Activated CD8-positive, alpha-beta memory T cell treated with anti-CD3 and anti-CD28 coated beads, Interleukin-2, amount 10 ng/mL, durations not matched to agents 7 days and 5 days (primary cell): ENCODE data around the gene RAI14. TPM values are rescaled to one million over a fixed set of nuclear protein-coding genes. Genes with fewer than 3 reads are reported as not detected.
"Not testable (repeated sequence)": the region's sequence is repeated elsewhere in the genome, so short reads cannot be mapped to it uniquely, and the experiment has no call there.

Experiments used
- ATAC-seq: fragments of 150-1000 bp; cut with Tn5 transposase; one replicate; pipeline ENCODE4 v1.10.0; 2021; ENCODE audit warnings: moderate library complexity
- CTCF ChIA-PET: fragments of 350-600 bp; sonication (Branson Sonifier 250); formaldehyde crosslinking; loops from one replicate; lab custom pipeline; 2021; ENCODE audit warnings: antibody characterized with exemption; lab: Charles Lee
- DNase-seq: peaks from one replicate; pipeline ENCODE4 v3.0.0-alpha.2; 2020
- H3K27ac Mint-ChIP-seq: one replicate; pipeline ENCODE4 v1.8.0; 2021; ENCODE audit warnings: mild to moderate bottlenecking, mixed read lengths
- H3K27me3 Mint-ChIP-seq: one replicate; pipeline ENCODE4 v1.8.0; 2021; ENCODE audit warnings: mixed read lengths
- H3K36me3 Mint-ChIP-seq: one replicate; pipeline ENCODE4 v1.8.0; 2021; ENCODE audit warnings: mild to moderate bottlenecking, mixed read lengths
- H3K4me1 Mint-ChIP-seq: one replicate; pipeline ENCODE4 v1.8.0; 2021; ENCODE audit warnings: mixed read lengths
- H3K4me3 Mint-ChIP-seq: one replicate; pipeline ENCODE4 v1.8.0; 2021; ENCODE audit warnings: mild to moderate bottlenecking, moderate library complexity, mixed read lengths
- H3K9me3 Mint-ChIP-seq: one replicate; pipeline ENCODE4 v1.8.0; 2022; ENCODE audit warnings: low read depth, mixed read lengths
- total RNA-seq, 2 experiments: library from RNA; stranded (reverse); gene quantifications; one replicate each; pipeline ENCODE4 v1.2.3, GENCODE V29; 2021

RAI14 gene
- total RNA-seq, 2 experiments from 2014 or later: 0.61 TPM; not detected in 1

- Mint-ChIP-seq H3K4me1 (no peaks in the 10 kb centered on the region), H3K27me3 (peaks cover 4% of the 10 kb centered on the region), H3K4me3 (no peak overlapping the region), H3K27ac (no peak overlapping the region), H3K9me3 (no peaks in the 10 kb centered on the region), H3K36me3 (no peaks in the 10 kb centered on the region)
- ATAC-seq (no peak), DNase-seq (no peak)
- CTCF ChIA-PET: no interaction called here
These were observed 148.8 kb downstream of the RAI14 start for GRCh38 chr5:34804913-34805312.

GRCh38 chr5:34806532-34806931, 150.4 kb downstream of the RAI14 start:
- H3K27me3 Mint-ChIP-seq: peaks cover 7% of the 10 kb centered on the region
- H3K9me3 Mint-ChIP-seq: no peaks in the 10 kb centered on the region
- CTCF ChIA-PET: no interaction called here
- no peaks in the 10 kb centered on the region for H3K36me3 Mint-ChIP-seq
- H3K4me1 Mint-ChIP-seq: no peaks in the 10 kb centered on the region
- DNase-seq (no peak), ATAC-seq (no peak)
- H3K27ac Mint-ChIP-seq: no peak overlapping the region
- H3K4me3 Mint-ChIP-seq: no peak overlapping the region

- H3K9me3 Mint-ChIP-seq: no peaks in the 10 kb centered on the region
- DNase-seq (no peak), ATAC-seq (no peak)
- no peak overlapping the region for H3K4me3 Mint-ChIP-seq
- H3K27ac Mint-ChIP-seq: no peak overlapping the region
- peaks cover 7% of the 10 kb centered on the region for H3K27me3 Mint-ChIP-seq
- no peaks in the 10 kb centered on the region for H3K36me3 Mint-ChIP-seq
- H3K4me1 Mint-ChIP-seq: no peaks in the 10 kb centered on the region
- CTCF ChIA-PET: no interaction called here
These were observed 155.6 kb downstream of the RAI14 start for GRCh38 chr5:34811706-34812105.

- Mint-ChIP-seq H3K36me3 (no peaks in the 10 kb centered on the region), H3K27ac (no peak overlapping the region), H3K9me3 (no peaks in the 10 kb centered on the region), H3K27me3 (peaks cover 8% of the 10 kb centered on the region), H3K4me3 (no peak overlapping the region), H3K4me1 (no peaks in the 10 kb centered on the region)
- CTCF ChIA-PET: no interaction called here
- DNase-seq: no peak
- ATAC-seq: no peak
These were observed 157.4 kb downstream of the RAI14 start for GRCh38 chr5:34813509-34813908.

GRCh38 chr5:34817558-34818351, 161.6 kb downstream of the RAI14 start:
- no peak for ATAC-seq
- Mint-ChIP-seq H3K27me3 (peaks cover 5% of the 10 kb centered on the region), H3K4me1 (no peaks in the 10 kb centered on the region), H3K9me3 (no peaks in the 10 kb centered on the region), H3K36me3 (no peaks in the 10 kb centered on the region), H3K27ac (no peak overlapping the region), H3K4me3 (no peak overlapping the region)
- DNase-seq: no peak
- CTCF ChIA-PET: interaction anchor here (1.3 kb wide), 1 partner anchor 10 kb away, joined by 3 read pairs; no protein-coding TSS in a partner anchor

GRCh38 chr5:34818717-34819116, 162.6 kb downstream of the RAI14 start:
- no peaks in the 10 kb centered on the region for H3K9me3 Mint-ChIP-seq
- CTCF ChIA-PET: interaction anchor here (1.3 kb wide), 1 partner anchor 9 kb away, joined by 3 read pairs; no protein-coding TSS in a partner anchor
- ATAC-seq: no peak
- H3K4me3 Mint-ChIP-seq: no peak overlapping the region
- H3K36me3 Mint-ChIP-seq: no peaks in the 10 kb centered on the region
- H3K27me3 Mint-ChIP-seq: peaks cover 2% of the 10 kb centered on the region
- H3K4me1 Mint-ChIP-seq: no peaks in the 10 kb centered on the region
- H3K27ac Mint-ChIP-seq: no peak overlapping the region
- no peak for DNase-seq

GRCh38 chr5:34820593-34820992, 164.5 kb downstream of the RAI14 start:
- ATAC-seq: no peak
- no peaks in the 10 kb centered on the region for H3K9me3 Mint-ChIP-seq
- peaks cover 5% of the 10 kb centered on the region for H3K27me3 Mint-ChIP-seq
- no peak overlapping the region for H3K27ac Mint-ChIP-seq
- no peaks in the 10 kb centered on the region for H3K36me3 Mint-ChIP-seq
- no peaks in the 10 kb centered on the region for H3K4me1 Mint-ChIP-seq
- CTCF ChIA-PET: no interaction called here
- H3K4me3 Mint-ChIP-seq: no peak overlapping the region
- no peak for DNase-seq

GRCh38 chr5:34822956-34823715, 167.0 kb downstream of the RAI14 start:
- no peak for ATAC-seq
- Mint-ChIP-seq H3K9me3 (no peaks in the 10 kb centered on the region), H3K4me1 (no peaks in the 10 kb centered on the region), H3K4me3 (no peak overlapping the region), H3K27ac (no peak overlapping the region), H3K36me3 (no peaks in the 10 kb centered on the region), H3K27me3 (peaks cover 7% of the 10 kb centered on the region)
- no peak for DNase-seq
- CTCF ChIA-PET: interaction anchor here (0.6 kb wide), 1 partner anchor 1623 kb away, joined by 3 read pairs; no protein-coding TSS in a partner anchor

- Mint-ChIP-seq H3K27ac (no peak overlapping the region), H3K36me3 (no peaks in the 10 kb centered on the region), H3K27me3 (peaks cover 7% of the 10 kb centered on the region), H3K9me3 (no peaks in the 10 kb centered on the region), H3K4me1 (no peaks in the 10 kb centered on the region), H3K4me3 (no peak overlapping the region)
- CTCF ChIA-PET: interaction anchor here (1.7 kb wide), 1 partner anchor 12 kb away, joined by 3 read pairs; no protein-coding TSS in a partner anchor
- no peak for DNase-seq
- ATAC-seq: no peak
These were observed 170.2 kb downstream of the RAI14 start for GRCh38 chr5:34826347-34826746.

GRCh38 chr5:34827588-34828506, 171.7 kb downstream of the RAI14 start:
- Mint-ChIP-seq H3K36me3 (no peaks in the 10 kb centered on the region), H3K4me1 (no peaks in the 10 kb centered on the region), H3K27me3 (peaks cover 7% of the 10 kb centered on the region), H3K27ac (no peak overlapping the region), H3K9me3 (no peaks in the 10 kb centered on the region), H3K4me3 (no peak overlapping the region)
- DNase-seq (no peak), ATAC-seq (no peak)
- CTCF ChIA-PET: interaction anchor here (1.4 to 1.7 kb wide), 2 partner anchors 10 kb away, joined by 3 read pairs; no protein-coding TSS in a partner anchor

GRCh38 chr5:34830827-34831226, 174.7 kb downstream of the RAI14 start:
- H3K27me3 Mint-ChIP-seq, H3K27ac Mint-ChIP-seq, H3K4me1 Mint-ChIP-seq, DNase-seq, H3K4me3 Mint-ChIP-seq, H3K9me3 Mint-ChIP-seq, H3K36me3 Mint-ChIP-seq, ATAC-seq, CTCF ChIA-PET: not testable (repeated sequence)

GRCh38 chr5:34831303-34831702, 175.2 kb downstream of the RAI14 start:
- Mint-ChIP-seq H3K36me3 (no peaks in the 10 kb centered on the region), H3K27ac (no peak overlapping the region), H3K4me3 (no peak overlapping the region), H3K9me3 (no peaks in the 10 kb centered on the region), H3K27me3 (peaks cover 5% of the 10 kb centered on the region), H3K4me1 (no peaks in the 10 kb centered on the region)
- CTCF ChIA-PET: no interaction called here
- ATAC-seq (no peak), DNase-seq (no peak)

- Mint-ChIP-seq H3K4me3 (no peak overlapping the region), H3K9me3 (no peaks in the 10 kb centered on the region), H3K36me3 (no peaks in the 10 kb centered on the region), H3K4me1 (no peaks in the 10 kb centered on the region), H3K27ac (no peak overlapping the region), H3K27me3 (peaks cover 2% of the 10 kb centered on the region)
- CTCF ChIA-PET: no interaction called here
- ATAC-seq (no peak), DNase-seq (no peak)
These were observed 176.4 kb downstream of the RAI14 start for GRCh38 chr5:34832568-34832967.
